ENCODE data around the gene HIGD1A.

DNA sequence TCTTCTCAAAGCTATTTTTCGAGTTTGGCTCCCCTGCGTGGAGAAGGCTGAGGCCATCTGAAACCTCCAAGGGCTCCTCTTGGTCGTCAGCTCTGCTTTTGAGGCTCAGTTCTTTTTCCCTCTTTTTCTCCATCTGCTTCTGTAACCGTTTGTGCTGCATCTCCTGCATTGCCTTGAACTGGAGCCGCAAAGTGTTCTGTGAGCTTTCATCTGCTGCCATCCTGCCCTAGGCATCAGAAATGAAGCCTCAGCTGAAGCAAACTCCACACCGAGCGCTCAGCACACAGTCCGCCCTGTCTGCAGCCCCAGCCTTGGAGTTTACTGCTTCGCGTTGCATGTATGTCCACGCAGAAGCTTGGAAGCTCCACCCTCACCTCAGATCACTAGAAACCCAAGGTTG is 46.2 kb downstream of the HIGD1A start:
- TF ChIP-seq GATA3 (IDR thresholded peaks at IDR 0.05; ENCODE audit: low read depth, low read length) (no peak), GATA2 (IDR thresholded peaks at IDR 0.05; ENCODE audit: low read depth, low read length) (no peak)

Measured in SH-SY5Y (cell line).